Measurements from ENCODE around the gene PLEKHA7. TPM values are rescaled to one million over a fixed set of nuclear protein-coding genes. Genes with fewer than 3 reads are reported as not detected.
"Not testable (repeated sequence)": the region's sequence is repeated elsewhere in the genome, so short reads cannot be mapped to it uniquely, and the experiment has no call there.

The PLEKHA7 gene
- total RNA-seq, 1 donor from 2014 or later: 1.8 TPM

DNA sequence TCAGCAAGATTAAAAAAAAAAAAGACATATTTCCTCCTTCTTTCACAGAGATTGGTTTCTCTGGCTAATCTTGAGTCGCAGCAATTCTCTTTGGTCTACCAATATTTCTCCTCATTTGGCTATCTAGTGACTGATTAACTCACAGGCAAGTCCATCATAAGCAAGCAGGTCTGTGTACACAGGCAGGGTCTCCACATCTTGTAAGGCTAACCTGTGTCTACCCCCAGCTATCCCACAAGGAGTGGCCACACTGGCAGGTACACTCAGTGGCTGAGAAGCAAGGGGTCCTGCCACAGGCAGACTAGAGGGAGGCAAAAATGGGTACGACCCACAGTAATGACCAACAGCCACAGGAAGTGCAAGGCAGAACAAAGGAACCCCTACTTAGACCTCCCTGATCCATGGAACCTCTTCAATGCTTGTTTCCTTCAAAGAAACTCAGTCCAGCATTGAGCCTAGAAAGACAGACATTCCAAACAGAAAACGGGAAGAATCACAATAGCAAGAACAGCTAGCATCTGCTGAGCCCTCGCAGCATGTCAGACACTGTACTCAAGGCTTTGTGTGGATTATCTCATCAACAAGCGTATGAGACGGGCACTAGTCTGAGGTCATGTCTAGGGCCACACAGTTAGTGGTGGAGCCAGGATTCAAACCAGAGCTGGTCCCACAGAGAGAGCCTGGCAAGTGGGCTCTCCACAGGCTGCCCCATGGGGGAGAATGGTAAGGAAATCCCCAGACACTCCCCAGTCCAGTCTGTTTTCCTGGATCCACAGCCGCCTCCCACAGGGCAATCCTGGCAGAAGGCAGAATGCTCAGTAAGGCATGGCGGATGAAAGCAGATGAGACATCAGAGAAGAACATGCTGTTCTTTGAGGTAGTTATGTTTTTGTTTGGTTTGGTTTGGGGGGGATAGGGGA lies 34.3 kb downstream of the PLEKHA7 start:
- DNase-seq (ENCODE audit: low read depth in 2 of 2): no peak

DNA sequence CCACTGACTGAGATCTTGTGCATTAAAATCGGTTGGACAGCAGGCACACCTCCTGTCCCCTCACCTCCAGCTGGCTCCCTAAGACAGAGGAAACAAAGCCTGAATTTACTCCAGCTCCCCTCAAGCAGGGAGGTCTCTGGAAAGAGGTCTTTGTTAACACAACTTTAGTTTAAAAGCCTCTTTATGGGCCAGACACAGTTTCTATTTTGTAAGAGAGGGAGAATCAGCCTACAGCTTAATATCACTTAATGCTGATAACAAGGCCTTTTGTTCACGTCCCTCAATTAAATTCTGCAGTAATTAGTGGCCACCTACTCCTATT lies 36.3 kb downstream of the PLEKHA7 start:
- no peak for DNase-seq (ENCODE audit: low read depth in 2 of 2)

DNA sequence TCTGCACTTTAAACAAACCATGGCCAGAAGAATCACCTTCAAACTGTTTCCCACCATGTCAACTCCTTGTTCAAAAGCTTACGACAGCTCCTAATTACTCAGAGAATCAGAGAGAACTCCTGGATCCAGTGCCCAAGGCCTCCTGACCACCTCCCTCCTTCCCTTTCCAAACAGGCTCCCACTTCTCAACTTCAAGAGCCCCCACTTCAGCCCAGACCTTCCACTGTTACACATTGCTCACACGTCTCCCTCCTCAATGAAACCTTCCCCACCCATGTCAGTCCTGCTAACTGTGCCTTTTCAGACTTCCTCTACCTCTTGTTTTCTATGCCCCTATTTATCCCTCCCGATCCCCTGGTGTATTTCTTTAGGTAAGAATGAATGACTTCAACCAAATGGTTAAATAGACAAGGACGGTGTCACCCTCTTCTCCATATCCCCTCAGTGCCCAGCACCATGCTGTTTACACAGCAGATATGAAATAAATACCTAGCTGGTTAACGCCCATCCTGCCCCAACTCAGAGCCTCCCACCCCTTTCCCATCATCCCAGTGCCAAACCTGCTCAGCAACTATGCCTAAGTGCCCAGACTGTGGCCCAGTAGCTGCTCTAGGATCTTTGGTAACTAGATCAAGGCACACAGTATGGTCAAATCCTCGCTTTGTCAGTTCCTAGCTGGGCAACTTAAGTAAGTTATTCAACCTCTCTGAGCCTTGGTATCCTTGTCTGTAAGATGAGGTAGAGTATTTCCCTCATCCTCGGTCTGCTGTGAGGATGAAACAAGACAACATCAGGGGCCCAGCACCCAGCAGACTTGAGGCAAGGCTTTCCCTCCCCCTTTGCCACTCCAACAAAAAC lies 36.8 kb downstream of the PLEKHA7 start:
- DNase-seq (ENCODE audit: low read depth in 2 of 2): no peak

DNA sequence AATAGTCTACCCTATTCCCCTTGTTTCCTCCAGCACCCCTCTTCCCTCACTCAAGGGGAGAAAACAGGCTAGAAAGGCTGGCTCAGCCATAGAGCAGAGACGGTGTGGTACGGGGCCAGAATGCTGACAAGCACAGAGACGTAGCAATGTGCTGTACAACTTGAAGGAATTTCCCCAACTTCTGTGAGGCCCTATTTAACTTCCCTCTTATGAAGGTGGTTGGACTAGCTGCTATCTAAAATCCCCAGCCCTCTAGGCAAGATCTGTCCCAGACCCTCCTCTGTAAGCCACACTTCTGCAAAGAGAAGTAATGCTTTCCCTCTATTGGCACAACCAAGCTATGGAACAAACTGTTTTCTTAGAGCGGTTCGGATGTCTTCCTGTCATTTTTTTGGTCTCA lies 37.8 kb downstream of the PLEKHA7 start:
- DNase-seq (ENCODE audit: low read depth in 2 of 2): no peak

DNA sequence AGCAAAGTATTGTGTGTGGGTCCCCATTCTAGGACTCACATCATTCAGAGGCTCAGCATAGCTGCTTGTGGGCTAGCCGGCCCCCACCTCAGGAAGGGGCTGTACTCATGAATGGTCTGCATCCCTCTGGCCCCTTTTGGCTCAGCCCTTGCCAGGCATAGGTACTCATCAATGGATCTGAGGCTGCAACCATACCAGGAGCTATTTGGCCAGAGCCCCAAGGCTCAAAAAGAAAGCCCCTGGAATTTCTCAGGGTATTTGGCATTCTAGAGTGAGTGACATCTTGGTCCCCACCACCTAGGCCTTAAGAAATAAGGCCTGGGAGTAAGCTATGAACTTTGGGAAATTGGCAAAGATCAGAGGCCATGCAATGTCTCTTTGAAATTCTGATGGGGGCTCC lies 38.3 kb downstream of the PLEKHA7 start:
- no peak for DNase-seq (ENCODE audit: low read depth in 2 of 2)

DNA sequence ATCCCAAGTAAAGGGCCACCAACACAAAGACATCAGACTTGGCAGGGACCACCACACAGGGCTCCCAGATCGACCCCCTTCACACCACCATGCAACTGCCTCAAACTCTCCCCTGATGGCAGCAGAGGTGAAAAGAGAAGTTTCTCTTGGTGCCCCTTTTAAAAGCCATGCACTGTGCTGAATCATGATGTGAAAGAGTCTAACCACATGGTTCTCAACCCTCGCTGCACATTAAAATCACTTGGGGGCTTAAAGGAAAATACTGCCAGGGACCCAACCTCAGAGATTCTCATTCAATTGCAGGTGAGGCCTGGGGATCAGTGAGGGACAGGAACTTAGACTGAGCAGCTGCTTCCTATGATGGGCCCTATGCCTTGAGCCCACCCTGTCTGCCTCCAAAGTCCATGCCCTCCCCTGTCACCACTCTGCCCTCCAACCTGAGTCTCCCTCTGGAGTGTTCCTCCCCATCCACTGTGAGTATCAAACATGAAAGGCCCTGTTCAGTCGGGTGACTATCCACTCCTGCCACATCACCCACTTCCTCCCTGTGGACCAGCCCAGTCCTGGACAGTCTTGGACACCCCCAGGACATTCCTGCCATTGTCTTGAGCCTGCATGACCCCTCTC lies 40.8 kb downstream of the PLEKHA7 start:
- no peak for DNase-seq (ENCODE audit: low read depth in 2 of 2)

DNA sequence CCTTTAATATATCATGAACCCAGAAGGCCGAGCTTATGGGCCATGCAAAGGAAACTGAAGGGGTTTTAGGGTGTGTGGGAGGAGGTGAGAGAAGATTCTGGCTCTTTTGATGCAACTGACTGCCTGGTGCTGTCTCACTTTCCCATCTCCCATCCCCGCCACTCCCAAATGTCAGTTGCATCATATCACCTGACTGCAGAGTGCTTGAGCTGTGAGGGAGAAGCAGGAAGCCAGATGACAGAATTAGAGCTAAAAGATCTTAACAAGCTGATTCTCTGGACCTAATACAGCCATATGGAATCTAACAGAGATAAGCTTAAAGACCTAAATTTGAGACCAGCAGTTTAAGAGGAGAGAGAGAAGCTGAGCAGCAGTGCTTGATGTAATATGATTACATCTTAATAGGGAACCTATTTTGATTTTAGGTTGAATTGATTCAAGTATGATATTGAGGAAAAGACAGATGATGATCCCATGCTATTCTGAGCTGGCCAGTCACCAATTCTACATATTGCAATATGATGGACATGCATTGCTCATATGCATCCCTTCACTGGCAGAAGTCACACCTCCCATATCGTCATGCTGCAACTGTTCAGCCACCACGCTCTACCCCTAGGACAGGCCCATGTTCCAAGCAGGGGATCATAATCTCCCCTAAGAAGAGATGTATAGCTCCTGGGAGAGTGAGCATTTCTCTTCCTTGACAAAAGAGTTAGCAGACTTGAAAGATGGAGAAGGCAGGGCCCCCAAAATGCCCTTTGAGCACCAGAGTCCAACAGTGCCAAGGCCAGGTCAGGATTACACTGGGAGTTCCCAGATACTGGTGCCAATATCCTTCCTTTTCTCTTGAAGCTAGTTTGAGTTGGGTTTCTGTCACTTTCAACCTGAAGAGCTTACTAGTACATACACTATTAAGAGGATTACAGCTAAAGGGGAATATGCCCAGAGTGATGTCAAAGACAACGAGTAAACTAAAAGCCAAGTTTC lies 44.9 kb downstream of the PLEKHA7 start:
- no peak for DNase-seq (ENCODE audit: low read depth in 2 of 2)

DNA sequence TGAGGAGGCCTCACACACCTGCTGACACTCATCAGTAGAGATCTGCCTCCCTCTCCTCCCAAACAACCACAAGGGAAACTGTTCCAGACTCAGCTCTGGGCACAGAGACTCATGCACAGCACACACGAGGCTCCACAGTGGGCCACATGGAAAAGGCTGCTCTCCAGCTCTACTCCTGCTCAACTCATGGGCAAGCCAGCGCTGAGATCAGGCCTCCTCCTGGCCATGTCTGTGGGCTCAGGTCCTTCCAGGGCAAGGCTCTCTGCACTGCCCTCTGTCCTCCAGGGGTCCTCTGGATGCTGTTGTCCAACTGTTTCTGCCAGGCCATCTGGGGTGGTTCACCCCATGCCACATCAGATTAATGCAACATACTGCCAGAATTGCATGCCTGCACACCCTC lies 46.0 kb downstream of the PLEKHA7 start:
- DNase-seq (ENCODE audit: low read depth in 2 of 2): no peak

DNA sequence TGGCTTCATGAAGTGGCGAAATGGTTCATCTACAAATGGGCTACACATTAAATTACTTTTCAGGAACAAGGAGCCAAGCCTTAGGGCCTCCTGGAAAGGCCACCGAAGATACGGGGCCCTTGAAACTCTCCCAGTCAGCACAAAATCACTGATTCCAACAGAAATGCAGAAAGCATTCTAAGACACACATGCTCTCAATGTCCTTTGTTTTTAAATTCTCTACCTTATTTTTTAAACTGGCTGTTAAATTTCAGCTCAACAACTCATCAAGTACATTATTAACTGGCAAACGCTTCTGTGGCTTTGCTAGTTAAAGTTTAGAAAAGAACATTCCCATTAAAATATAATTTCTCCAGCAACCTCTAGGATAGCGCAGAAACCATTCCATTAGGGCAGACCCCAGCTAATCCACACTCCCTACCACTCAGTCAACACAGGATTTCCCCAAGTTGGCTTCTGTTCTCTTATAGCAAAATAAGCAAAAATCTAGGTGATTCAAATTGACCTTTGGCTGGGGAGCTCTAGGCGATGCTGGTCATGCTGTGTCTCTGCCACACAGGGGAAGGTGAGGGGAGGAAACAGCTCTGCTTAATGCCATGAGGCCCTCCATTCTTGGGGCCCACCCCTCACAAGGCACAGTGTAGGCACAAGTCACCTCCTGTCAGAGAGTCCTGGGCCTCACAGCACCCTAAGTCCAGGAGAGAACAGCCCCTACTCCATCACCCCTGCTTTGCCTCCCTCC lies 47.1 kb downstream of the PLEKHA7 start:
- no peak for DNase-seq (ENCODE audit: low read depth in 2 of 2)

DNA sequence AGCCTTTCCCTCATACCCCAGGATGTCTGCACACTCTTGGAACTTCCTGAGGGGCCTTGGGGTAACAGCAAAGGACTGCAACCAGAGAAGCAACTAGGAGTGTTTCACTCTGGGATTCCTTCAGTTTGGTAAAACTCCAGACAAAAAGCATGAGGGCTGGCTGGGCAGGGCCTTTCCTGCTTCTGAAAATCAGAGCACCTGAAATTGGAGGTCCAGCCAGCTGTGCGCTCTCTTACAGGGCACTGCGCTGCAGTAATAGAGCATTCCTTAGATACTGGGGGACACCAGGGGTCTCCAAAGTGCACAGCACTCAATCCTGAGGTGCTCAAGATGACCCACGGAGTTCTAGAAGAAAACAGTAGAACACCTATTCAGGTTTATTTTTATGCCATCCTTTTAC lies 49.7 kb downstream of the PLEKHA7 start:
- no peak for DNase-seq (ENCODE audit: low read depth in 2 of 2)

DNA sequence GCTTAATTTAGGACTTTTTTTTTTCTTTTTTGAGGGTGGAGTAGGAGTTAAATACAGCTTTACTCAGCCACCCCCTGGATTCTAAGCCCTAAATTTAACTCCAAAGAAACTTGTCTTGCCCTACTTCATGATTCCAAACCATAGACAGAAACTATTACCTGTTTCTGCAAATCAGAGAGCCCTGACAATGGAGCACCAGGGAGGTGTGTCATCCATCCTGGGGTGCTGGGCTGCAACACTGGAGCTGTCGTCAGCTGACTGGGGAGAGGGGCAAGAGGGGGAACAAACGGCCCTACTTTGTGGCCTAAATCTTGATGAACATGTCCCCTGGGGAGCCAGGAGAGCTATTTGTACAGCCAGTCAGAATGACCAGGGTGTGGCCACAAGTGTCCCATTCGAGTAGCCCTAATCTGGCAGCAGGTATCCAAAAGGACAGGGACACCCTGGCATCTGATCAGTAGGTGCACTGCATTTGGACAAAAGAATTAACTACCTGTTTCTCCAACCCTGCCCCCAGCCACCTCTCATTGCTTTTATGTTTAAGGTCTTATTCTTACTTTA lies 50.8 kb downstream of the PLEKHA7 start:
- DNase-seq (ENCODE audit: low read depth in 2 of 2): no peak

DNA sequence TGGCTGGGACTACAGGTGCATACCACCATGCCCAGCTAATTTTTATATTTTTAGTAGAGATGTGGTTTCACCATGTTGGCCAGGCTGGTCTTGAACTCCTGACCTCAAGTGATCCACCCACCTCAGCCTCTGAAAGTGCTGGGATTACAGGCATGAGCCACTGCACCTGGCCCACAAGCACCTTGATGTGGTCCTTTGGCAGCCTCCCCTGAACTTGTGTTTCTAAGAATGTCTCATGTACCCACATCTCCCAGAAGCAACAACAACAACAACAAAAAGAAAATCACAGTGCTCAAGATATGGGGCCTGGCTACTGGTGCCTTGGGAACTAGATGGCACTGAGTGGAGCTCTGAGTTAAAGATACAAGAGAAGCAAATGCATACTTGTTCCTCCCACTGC lies 51.6 kb downstream of the PLEKHA7 start:
- not testable (repeated sequence) for DNase-seq (ENCODE audit: low read depth in 2 of 2)

DNA sequence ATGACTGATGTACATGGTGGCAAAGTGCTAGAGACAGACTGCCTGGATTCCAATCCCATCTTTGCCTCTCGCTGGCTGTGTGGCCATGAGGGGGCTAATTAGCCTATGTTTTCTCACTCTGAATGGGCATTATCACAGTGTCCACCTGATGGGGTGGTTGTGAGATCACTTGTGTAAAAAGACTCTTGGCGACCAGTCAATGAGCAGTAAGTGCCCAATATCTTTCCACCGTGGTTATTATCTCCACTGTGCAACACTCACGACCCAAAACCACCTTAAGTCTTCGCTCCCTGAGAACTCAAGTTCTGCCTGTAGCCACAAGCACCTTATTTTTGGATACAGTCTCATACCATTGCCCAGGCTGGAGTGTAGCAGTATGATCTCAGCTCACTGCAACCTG lies 52.1 kb downstream of the PLEKHA7 start:
- DNase-seq (ENCODE audit: low read depth in 2 of 2): no peak

DNA sequence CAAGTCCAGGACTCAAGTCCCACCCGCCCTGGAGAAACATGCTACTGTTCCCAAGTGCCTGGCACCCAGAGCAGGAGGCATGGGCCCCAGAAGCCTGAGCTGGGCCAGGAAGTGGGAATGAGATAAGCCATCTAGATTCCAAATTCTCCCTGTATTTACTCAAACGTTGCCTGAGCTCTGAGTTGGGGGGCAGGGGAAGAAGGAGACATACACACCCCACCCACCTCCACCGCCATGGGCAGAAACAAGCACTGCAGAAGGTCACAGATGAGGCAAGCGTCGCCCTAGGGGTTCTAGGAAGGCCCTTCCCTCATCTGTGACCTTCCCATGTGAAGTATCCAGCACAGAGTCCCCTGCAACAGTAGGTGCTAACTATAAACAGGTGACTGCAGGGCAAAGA lies 54.0 kb downstream of the PLEKHA7 start:
- DNase-seq (ENCODE audit: low read depth in 2 of 2): no peak

DNA sequence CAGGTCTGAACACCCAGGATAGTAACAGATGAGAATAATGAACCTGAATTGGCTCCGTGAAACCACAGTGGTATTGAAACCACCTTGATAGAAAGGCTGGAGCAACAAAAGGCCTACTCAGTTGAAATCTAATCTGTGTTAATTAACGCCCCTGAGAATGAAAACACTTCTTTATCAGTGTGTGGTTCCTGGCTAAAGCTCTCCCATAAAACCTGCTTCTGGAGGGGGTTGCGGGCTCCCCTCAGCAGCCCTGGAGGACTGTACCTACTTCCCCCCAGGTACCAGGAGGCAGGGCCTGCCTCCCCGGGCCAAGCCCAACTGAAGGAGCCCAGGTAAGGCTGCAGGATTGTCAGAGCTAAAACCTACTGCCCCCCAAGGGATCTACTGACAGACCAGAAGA lies 54.6 kb downstream of the PLEKHA7 start:
- no peak for DNase-seq (ENCODE audit: low read depth in 2 of 2)

DNA sequence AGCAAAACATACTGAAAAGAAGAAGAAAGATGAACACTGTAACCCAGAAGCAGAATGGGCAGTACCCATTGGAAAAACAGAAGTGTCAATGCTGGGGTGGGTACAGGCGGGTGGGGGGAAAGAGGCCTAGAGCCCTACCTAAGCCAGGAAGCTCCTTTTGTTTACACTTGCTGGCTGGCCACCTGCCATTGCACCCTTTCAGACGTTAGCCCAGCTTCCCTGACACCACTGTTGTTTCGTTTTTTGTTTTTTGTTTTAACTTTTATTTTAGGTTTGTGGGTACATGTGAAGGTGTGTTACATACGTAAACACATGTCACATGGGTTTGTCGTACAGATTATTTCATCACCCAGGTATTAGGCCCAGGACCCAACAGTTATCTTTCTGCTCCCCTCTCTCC lies 55.4 kb downstream of the PLEKHA7 start:
- DNase-seq (ENCODE audit: low read depth in 2 of 2): no peak

DNA sequence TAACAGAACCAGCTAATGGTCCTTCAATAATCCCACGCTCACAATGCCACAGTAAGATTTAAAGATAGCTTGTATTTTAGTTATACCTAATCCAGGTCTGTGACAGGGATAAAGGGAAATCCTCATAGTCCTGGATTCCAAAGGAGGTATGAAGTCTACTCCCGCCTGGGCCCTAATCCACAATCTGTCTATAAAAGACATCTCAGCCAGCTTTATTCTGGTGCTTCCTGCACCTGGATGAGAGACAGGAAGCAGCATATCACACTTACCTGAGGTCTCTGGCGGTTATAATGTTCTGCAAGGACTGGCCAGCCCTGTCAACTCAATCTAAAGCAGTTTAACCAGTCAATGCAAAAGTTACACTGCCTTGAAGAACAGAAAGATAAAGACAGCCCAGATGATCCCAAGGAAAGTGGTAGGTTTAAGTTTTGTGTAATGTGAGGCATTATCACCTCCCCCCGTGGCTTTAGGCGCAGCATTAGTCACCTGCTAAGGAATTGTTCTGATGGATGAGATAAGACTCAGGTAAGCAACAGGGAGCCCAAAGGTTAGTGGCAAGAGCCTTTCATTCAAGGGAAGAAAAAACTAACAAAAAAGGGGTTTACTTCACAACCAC lies 57.6 kb downstream of the PLEKHA7 start:
- DNase-seq (ENCODE audit: low read depth in 2 of 2): no peak

DNA sequence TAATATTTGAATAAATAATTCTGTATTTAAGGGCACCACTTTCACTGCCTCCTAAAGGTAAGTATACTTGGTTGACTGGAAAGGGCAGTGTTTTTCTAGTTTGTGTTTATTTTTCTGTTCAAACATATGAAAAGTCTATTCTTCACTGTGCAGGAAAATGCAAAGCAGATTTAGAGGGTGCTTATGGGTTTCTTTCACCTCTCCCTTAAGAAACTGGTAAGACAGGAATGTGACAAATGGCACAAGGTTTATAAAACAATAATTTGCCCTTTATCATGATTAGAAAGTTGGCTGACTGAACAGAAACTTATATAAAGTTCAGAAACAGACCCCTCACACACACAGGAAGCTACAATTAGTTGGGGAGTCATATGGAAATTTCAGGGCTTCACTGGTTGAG lies 60.6 kb downstream of the PLEKHA7 start:
- no peak for DNase-seq (ENCODE audit: low read depth in 2 of 2)

DNA sequence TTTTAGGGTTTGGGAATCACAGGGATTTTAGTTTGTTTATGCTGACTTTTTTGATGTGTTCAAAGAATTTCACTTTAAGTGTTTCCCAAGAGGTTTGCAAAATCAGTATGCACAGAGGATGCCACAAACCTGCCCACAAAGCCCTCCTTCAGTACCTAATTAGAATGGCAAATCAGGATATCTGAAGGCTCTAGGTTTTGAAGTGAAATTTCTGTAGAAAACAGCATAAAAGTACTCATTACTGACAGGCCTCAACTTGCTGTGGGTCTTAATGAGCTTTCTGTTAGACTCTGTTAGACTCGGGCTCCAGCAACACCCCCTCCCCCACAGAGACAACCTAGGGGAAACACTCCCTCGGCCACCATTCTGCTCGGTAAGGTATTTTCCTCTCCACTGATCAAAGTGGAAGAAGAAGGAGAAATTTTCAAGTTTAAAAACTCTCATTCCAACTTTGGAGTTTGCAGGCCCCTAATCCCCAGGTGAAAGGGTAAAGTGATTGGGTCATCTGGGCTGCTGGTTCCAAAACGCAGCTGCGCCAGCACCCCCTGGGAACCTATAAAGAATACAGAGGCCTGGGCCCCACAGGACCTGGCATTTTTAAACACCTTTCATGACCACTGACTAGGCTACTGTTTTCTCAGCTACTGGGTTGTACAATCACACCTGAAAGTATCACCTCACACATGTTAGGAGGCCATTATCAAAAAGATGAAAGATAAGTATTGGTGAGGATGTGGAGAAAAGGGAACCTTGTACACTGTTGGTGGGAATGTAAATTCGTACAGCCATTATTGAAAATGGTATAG lies 67.5 kb downstream of the PLEKHA7 start:
- DNase-seq (ENCODE audit: low read depth in 2 of 2): no peak
